WTC11 (cell line): Measurements from ENCODE around the gene RHBG. TPM values are rescaled to one million over a fixed set of nuclear protein-coding genes. Genes with fewer than 3 reads are reported as not detected.

Experiments
- ATAC-seq: fragments of 200-7000 bp; cut with Tn5 transposase; 2 replicates; pipeline ENCODE4 v1.10.0; 2021; ENCODE audit warnings: mild to moderate bottlenecking, moderate library complexity
- CTCF ChIA-PET: fragments of 300-600 bp; sonication (Branson Sonifier 250); formaldehyde crosslinking; loops from one replicate; lab custom pipeline; 2021; ENCODE audit warnings: antibody characterized with exemption; lab: Charles Lee
- POLR2A ChIA-PET: fragments of 350-600 bp; sonication (Branson Sonifier 250); formaldehyde crosslinking; loops from one replicate; lab custom pipeline; 2021; ENCODE audit warnings: antibody characterized with exemption; lab: Charles Lee
- DNase-seq: peaks from one replicate; pipeline ENCODE4 v3.0.0; 2021; ENCODE audit warnings: low spot score
- H3K27ac Mint-ChIP-seq: 2 replicates; pipeline ENCODE4 v1.8.0; 2021; ENCODE audit warnings: mixed read lengths
- H3K27me3 Mint-ChIP-seq: 2 replicates; pipeline ENCODE4 v1.8.0; 2021; ENCODE audit warnings: low read depth, mild to moderate bottlenecking, moderate library complexity, mixed read lengths
- H3K36me3 Mint-ChIP-seq: 2 replicates; pipeline ENCODE4 v1.8.0; 2021; ENCODE audit warnings: mixed read lengths
- H3K4me1 Mint-ChIP-seq: 2 replicates; pipeline ENCODE4 v1.8.0; 2022; ENCODE audit warnings: mixed read lengths
- H3K4me3 Mint-ChIP-seq: 2 replicates; pipeline ENCODE4 v1.8.0; 2021; ENCODE audit warnings: mild to moderate bottlenecking, moderate library complexity, mixed read lengths
- H3K9me3 Mint-ChIP-seq: 2 replicates; pipeline ENCODE4 v1.8.0; 2021; ENCODE audit warnings: mixed read lengths
- ATF1 ChIP-seq: sonication (generic); formaldehyde crosslinking; IDR thresholded peaks from 2 replicates; pipeline ENCODE4 v1.8.1; 2023; ENCODE audit warnings: mild to moderate bottlenecking, moderate library complexity, missing genetic modification reagents
- FOXK1 ChIP-seq: sonication (generic); formaldehyde crosslinking; IDR thresholded peaks from 2 replicates; pipeline ENCODE4 v1.8.0; 2022; ENCODE audit warnings: mild to moderate bottlenecking, moderate library complexity, missing genetic modification reagents
- GABPB1 ChIP-seq: sonication (generic); formaldehyde crosslinking; IDR thresholded peaks from 2 replicates; pipeline ENCODE4 v1.8.1; 2023; ENCODE audit warnings: mild to moderate bottlenecking, missing genetic modification reagents
- GRHL2 ChIP-seq: fragments of 250-450 bp; sonication (Bioruptor Pico); IDR thresholded peaks from 2 replicates; pipeline ENCODE4 v1.8.0; 2022; ENCODE audit warnings: mild to moderate bottlenecking, moderate library complexity; ENCODE audit not compliant: insufficient replicate concordance, severe bottlenecking
- HMGA2 ChIP-seq: fragments of 250-450 bp; sonication (Bioruptor Pico); IDR thresholded peaks from 2 replicates; pipeline ENCODE4 v1.4.0; 2021; ENCODE audit warnings: mild to moderate bottlenecking, moderate library complexity
- IRF2 ChIP-seq: sonication (generic); formaldehyde crosslinking; IDR thresholded peaks from 2 replicates; pipeline ENCODE4 v1.8.0; 2022; ENCODE audit warnings: low read depth, missing genetic modification reagents, borderline replicate concordance
- MYBL2 ChIP-seq: sonication (generic); formaldehyde crosslinking; IDR thresholded peaks from 2 replicates; pipeline ENCODE4 v1.8.1; 2023; ENCODE audit warnings: mild to moderate bottlenecking, moderate library complexity, missing genetic modification reagents
- TEAD4 ChIP-seq: sonication (generic); formaldehyde crosslinking; IDR thresholded peaks from 2 replicates; pipeline ENCODE4 v1.8.0; 2022; ENCODE audit warnings: mild to moderate bottlenecking, missing genetic modification reagents
- ZBTB21 ChIP-seq: sonication (generic); formaldehyde crosslinking; IDR thresholded peaks from 2 replicates; pipeline ENCODE4 v1.8.1; 2023; ENCODE audit warnings: mild to moderate bottlenecking, missing genetic modification reagents, borderline replicate concordance
- ZNF232 ChIP-seq: sonication (generic); formaldehyde crosslinking; IDR thresholded peaks from 2 replicates; pipeline ENCODE4 v1.8.0; 2022; ENCODE audit warnings: mild to moderate bottlenecking, missing genetic modification reagents
- ZNF317 ChIP-seq: sonication (generic); formaldehyde crosslinking; IDR thresholded peaks from 2 replicates; pipeline ENCODE4 v1.8.1; 2023; ENCODE audit warnings: low read depth, mild to moderate bottlenecking, moderate library complexity, missing genetic modification reagents, borderline replicate concordance
- ZNF396 ChIP-seq: fragments of 250-450 bp; sonication (Bioruptor Pico); IDR thresholded peaks from 2 replicates; pipeline ENCODE4 v1.8.0; 2021; ENCODE audit warnings: mild to moderate bottlenecking, moderate library complexity, borderline replicate concordance
- ZNF416 ChIP-seq: fragments of 250-450 bp; sonication (Bioruptor Pico); IDR thresholded peaks from 2 replicates; pipeline ENCODE4 v1.9.0; 2021; ENCODE audit warnings: mild to moderate bottlenecking, inconsistent platforms
- total RNA-seq: library from RNA; stranded (reverse); gene quantifications from 3 replicates; pipeline ENCODE4 v1.2.3, GENCODE V29; 2021
- TF ChIP-seq, protein P1 (sequence below): sonication (generic); formaldehyde crosslinking; IDR thresholded peaks from 2 replicates; pipeline ENCODE4 v1.8.1; 2023; ENCODE audit warnings: mild to moderate bottlenecking, moderate library complexity, missing genetic modification reagents
- TF ChIP-seq, protein P2 (sequence below): sonication (generic); formaldehyde crosslinking; IDR thresholded peaks from 2 replicates; pipeline ENCODE4 v1.8.0; 2022; ENCODE audit warnings: mild to moderate bottlenecking, missing genetic modification reagents
- TF ChIP-seq, protein P3 (sequence below): sonication (generic); formaldehyde crosslinking; conservative IDR thresholded peaks from 2 replicates; pipeline ENCODE4 v1.8.1; 2023; ENCODE audit warnings: mild to moderate bottlenecking, low read depth, missing genetic modification reagents, moderate library complexity

The RHBG gene
- total RNA-seq, 1 experiment from 2014 or later = 1.9 TPM

DNA sequence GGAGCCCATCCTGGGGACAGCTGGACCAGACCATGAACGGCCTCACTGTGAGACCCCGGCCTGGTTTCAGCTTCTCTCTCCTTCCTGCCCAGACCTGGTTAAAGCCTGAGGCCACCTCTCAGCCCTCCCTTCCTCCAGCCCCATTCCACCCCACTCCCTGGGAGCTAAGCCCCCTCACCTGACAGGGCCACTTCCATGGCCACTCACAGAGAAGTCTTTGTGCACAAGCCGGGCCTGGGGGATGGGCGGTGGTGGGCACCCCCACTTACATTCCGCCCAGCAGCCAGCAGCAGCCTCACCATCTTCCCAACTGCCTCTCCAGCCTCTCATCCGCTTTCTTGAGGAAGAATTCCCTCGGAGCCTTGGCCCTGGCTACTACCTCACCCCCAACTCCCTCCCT lies 40.4 kb downstream of the RHBG start:
- peaks cover 8% of the 10 kb centered on the region; the same call in 1 of the 2 replicates for H3K27me3 Mint-ChIP-seq
- H3K4me1 Mint-ChIP-seq = peaks cover 24% of the 10 kb centered on the region
- no peak overlapping the region for H3K27ac Mint-ChIP-seq
- ChIA-PET CTCF (interaction anchor here (2.0 to 11.1 kb wide), 3 partner anchors 10 to 36 kb away, joined by 12 to 96 read pairs (median 26); no protein-coding TSS in a partner anchor), POLR2A (no interaction called here)
- ATAC-seq (no peak), DNase-seq (no peak)
- TF ChIP-seq ZNF317 (CRISPR knock-in tag) = no peak
- TF ChIP-seq, protein P1, sequence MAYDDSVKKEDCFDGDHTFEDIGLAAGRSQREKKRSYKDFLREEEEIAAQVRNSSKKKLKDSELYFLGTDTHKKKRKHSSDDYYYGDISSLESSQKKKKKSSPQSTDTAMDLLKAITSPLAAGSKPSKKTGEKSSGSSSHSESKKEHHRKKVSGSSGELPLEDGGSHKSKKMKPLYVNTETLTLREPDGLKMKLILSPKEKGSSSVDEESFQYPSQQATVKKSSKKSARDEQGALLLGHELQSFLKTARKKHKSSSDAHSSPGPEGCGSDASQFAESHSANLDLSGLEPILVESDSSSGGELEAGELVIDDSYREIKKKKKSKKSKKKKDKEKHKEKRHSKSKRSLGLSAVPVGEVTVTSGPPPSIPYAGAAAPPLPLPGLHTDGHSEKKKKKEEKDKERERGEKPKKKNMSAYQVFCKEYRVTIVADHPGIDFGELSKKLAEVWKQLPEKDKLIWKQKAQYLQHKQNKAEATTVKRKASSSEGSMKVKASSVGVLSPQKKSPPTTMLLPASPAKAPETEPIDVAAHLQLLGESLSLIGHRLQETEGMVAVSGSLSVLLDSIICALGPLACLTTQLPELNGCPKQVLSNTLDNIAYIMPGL (CRISPR knock-in tag) = no peak
- TF ChIP-seq ZNF396 = no peak
- TF ChIP-seq ZBTB21 (CRISPR knock-in tag) = no peak
- TF ChIP-seq, protein P2, sequence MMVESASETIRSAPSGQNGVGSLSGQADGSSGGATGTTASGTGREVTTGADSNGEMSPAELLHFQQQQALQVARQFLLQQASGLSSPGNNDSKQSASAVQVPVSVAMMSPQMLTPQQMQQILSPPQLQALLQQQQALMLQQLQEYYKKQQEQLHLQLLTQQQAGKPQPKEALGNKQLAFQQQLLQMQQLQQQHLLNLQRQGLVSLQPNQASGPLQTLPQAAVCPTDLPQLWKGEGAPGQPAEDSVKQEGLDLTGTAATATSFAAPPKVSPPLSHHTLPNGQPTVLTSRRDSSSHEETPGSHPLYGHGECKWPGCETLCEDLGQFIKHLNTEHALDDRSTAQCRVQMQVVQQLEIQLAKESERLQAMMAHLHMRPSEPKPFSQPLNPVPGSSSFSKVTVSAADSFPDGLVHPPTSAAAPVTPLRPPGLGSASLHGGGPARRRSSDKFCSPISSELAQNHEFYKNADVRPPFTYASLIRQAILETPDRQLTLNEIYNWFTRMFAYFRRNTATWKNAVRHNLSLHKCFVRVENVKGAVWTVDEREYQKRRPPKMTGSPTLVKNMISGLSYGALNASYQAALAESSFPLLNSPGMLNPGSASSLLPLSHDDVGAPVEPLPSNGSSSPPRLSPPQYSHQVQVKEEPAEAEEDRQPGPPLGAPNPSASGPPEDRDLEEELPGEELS = no peak
- no peak for TF ChIP-seq FOXK1 (CRISPR knock-in tag)
- TF ChIP-seq HMGA2 (CRISPR knock-in tag) = no peak
- no peak for TF ChIP-seq IRF2 (CRISPR knock-in tag)
- TF ChIP-seq TEAD4 (CRISPR knock-in tag) = no peak
- TF ChIP-seq, protein P3, sequence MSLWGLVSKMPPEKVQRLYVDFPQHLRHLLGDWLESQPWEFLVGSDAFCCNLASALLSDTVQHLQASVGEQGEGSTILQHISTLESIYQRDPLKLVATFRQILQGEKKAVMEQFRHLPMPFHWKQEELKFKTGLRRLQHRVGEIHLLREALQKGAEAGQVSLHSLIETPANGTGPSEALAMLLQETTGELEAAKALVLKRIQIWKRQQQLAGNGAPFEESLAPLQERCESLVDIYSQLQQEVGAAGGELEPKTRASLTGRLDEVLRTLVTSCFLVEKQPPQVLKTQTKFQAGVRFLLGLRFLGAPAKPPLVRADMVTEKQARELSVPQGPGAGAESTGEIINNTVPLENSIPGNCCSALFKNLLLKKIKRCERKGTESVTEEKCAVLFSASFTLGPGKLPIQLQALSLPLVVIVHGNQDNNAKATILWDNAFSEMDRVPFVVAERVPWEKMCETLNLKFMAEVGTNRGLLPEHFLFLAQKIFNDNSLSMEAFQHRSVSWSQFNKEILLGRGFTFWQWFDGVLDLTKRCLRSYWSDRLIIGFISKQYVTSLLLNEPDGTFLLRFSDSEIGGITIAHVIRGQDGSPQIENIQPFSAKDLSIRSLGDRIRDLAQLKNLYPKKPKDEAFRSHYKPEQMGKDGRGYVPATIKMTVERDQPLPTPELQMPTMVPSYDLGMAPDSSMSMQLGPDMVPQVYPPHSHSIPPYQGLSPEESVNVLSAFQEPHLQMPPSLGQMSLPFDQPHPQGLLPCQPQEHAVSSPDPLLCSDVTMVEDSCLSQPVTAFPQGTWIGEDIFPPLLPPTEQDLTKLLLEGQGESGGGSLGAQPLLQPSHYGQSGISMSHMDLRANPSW (CRISPR knock-in tag) = no peak
- TF ChIP-seq ATF1 (CRISPR knock-in tag) = no peak
- no peak for TF ChIP-seq GRHL2 (CRISPR knock-in tag)
- no peak for TF ChIP-seq ZNF416
- TF ChIP-seq MYBL2 (CRISPR knock-in tag) = no peak
- no peak overlapping the region for H3K4me3 Mint-ChIP-seq
- H3K36me3 Mint-ChIP-seq = no peaks in the 10 kb centered on the region
- H3K9me3 Mint-ChIP-seq = no peaks in the 10 kb centered on the region

DNA sequence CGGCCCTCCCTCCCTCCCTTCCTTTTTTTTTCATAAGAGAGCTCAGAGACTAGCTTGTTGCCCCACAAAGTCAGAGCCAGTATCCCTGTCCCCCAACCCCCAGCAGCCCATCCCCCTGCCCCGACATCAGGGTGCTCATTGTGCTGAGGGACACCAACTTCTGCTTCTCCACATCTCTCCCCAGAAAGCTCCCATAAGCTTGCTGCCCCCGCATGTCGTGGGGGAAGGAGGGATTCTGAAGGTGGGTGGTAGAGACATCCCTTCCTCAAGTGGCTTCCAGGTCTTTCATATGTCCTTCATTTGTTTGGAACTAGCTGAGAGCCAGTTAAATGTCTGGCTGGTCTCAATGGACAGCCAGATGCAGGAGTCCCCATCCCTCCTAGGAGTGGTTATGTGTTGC lies 41.2 kb downstream of the RHBG start:
- H3K36me3 Mint-ChIP-seq = no peaks in the 10 kb centered on the region
- ATAC-seq = no peak
- H3K4me1 Mint-ChIP-seq = peaks cover 24% of the 10 kb centered on the region
- H3K27ac Mint-ChIP-seq = no peak overlapping the region
- TF ChIP-seq GABPB1 (no peak), ZNF232 (no peak)
- TF ChIP-seq, protein P2 = no peak
- TF ChIP-seq, all 79 proteins: peak for 0
- H3K4me3 Mint-ChIP-seq = no peak overlapping the region
- ChIA-PET POLR2A (interaction anchor here (0.7 kb wide), 1 partner anchor 36 kb away, joined by 4 read pairs; no protein-coding TSS in a partner anchor), CTCF (interaction anchor here (0.5 to 11.1 kb wide), 6 partner anchors 9 to 162 kb away, joined by 3 to 96 read pairs (median 8); partner anchors contain the start of gene PAQR6)
- H3K9me3 Mint-ChIP-seq = no peaks in the 10 kb centered on the region
- DNase-seq = no peak
- H3K27me3 Mint-ChIP-seq = peaks cover 16% of the 10 kb centered on the region
